ENCODE results near the gene RHOJ. TPM values are rescaled to one million over a fixed set of nuclear protein-coding genes. Genes with fewer than 3 reads are reported as not detected.

RHOJ gene
- total and polyA plus RNA-seq, 10 of the 15 experiments (the other 5 are each of a cell fraction or from before 2014, with no cell fraction given): not detected

- Histone ChIP-seq H3K79me2 (ENCODE audit: control insufficient read depth, insufficient read depth, low read length) (no peaks in the 10 kb centered on the region), H3K4me3 (no peak overlapping the region), H3K9ac (ENCODE audit: control insufficient read depth, insufficient read depth, low read length) (no peak overlapping the region), H3K36me3 (ENCODE audit: control insufficient read depth in 2 of 2, insufficient read depth in 2 of 2, low read length in 1 of 2) (no peaks in the 10 kb centered on the region), H3K4me1 (ENCODE audit: control insufficient read depth, insufficient read depth, low read length) (no peaks in the 10 kb centered on the region), H3K27ac (ENCODE audit: control insufficient read depth, insufficient read depth) (no peak overlapping the region), H3K27me3 (replicated peaks in 1 of 2; ENCODE audit: control insufficient read depth in 2 of 2, insufficient read depth in 2 of 2, low read length in 1 of 2) (no peaks in the 10 kb centered on the region), H3K9me3 (replicated peaks; ENCODE audit: control insufficient read depth, insufficient read depth, low read length) (no peaks in the 10 kb centered on the region), H4K20me1 (ENCODE audit: control insufficient read depth, insufficient read depth) (no peaks in the 10 kb centered on the region), H2AFZ (ENCODE audit: control insufficient read depth, low read depth, low read length) (no peak overlapping the region), H3K4me2 (ENCODE audit: control insufficient read depth, insufficient read depth) (no peak overlapping the region)
- TF ChIP-seq TCF3 (IDR thresholded peaks at IDR 0.05; ENCODE audit: borderline replicate concordance, insufficient read depth, low read depth, low read length): no peak
- no peak for TF ChIP-seq KDM1A (IDR thresholded peaks at IDR 0.05; ENCODE audit: borderline replicate concordance)
- no peak for TF ChIP-seq ZBTB4 (CRISPR knock-in tag; IDR thresholded peaks at IDR 0.05)
- TF ChIP-seq EZH2 (IDR thresholded peaks at IDR 0.05; ENCODE audit: borderline replicate concordance, control insufficient read depth, low read depth, low read length): no peak
- TF ChIP-seq ELK1 (IDR thresholded peaks at IDR 0.05; ENCODE audit: low read depth, low read length): no peak
- TF ChIP-seq CBFB (IDR thresholded peaks at IDR 0.05; ENCODE audit: low read depth): no peak
- no peak for TF ChIP-seq EGR1 (IDR thresholded peaks at IDR 0.05; ENCODE audit: borderline replicate concordance in 1 of 2, low read depth in 2 of 2, low read length in 2 of 2)
- TF ChIP-seq SMC3 (IDR thresholded peaks at IDR 0.05; ENCODE audit: borderline replicate concordance, low read length): no peak
- no peak for TF ChIP-seq USF1 (IDR thresholded peaks at IDR 0.05; ENCODE audit: borderline replicate concordance, extremely low read length, insufficient read depth, low read depth, low read length)
- no peak for TF ChIP-seq SIN3A (IDR thresholded peaks at IDR 0.05; ENCODE audit: low read depth, low read length)
- TF ChIP-seq SUZ12 (IDR thresholded peaks at IDR 0.05; ENCODE audit: unreplicated experiment): no peak
- no peak for TF ChIP-seq MTA2 (IDR thresholded peaks at IDR 0.05; ENCODE audit: low read depth)
- no peak for TF ChIP-seq WRNIP1 (IDR thresholded peaks at IDR 0.05; ENCODE audit: borderline replicate concordance, low read depth, low read length)
- TF ChIP-seq ATF3 (IDR thresholded peaks at IDR 0.05; ENCODE audit: borderline replicate concordance, extremely low read depth, low read depth, low read length): no peak
- no peak for TF ChIP-seq CBX3 (IDR thresholded peaks at IDR 0.05; ENCODE audit: borderline replicate concordance, low read depth)
- TF ChIP-seq KAT2A (conservative IDR thresholded peaks at IDR 0.05; ENCODE audit: control insufficient read depth, low read depth, low read length): no peak
- no peak for TF ChIP-seq NRF1 (conservative IDR thresholded peaks at IDR 0.05; ENCODE audit: low read depth, low read length)
- TF ChIP-seq ZZZ3 (IDR thresholded peaks at IDR 0.05; ENCODE audit: control insufficient read depth, insufficient read length, low read depth): no peak
- 39% methylated on average over 1 of the region's 1 CpG for WGBS (ENCODE audit: insufficient coverage, insufficient replicate concordance, low lambda C conversion rate, missing lambda C conversion rate)
- ATAC-seq: no peak
- intact Hi-C loops (cut with micrococcal nuclease; ENCODE audit: unreplicated experiment): no loop called here
- POLR2A ChIA-PET: no interaction called here
- in situ Hi-C loops (cut with MboI): no loop called here
- RAD21 ChIA-PET (ENCODE audit: unreplicated experiment): no interaction called here
- no TSS peak for BruUV-seq (replicated peaks)
- SMC1A ChIA-PET (ENCODE audit: uncharacterized antibody, unreplicated experiment): no interaction called here
- no peak for DNase-seq (ENCODE audit: low read depth, low spot score)
- CTCF ChIA-PET: no interaction called here
- FAIRE-seq: no peak
These were observed 6.6 kb downstream of the RHOJ start for GRCh38 chr14:63210812-63211211.
